ENCODE results near the gene ANKFY1.

ANKFY1 gene

GRCh38 chr17:4173781-4174180 is 90.0 kb downstream of the ANKFY1 start:
- no peaks in the 10 kb centered on the region for H3K27me3 ChIP-seq (ENCODE audit: control insufficient read depth in 5 of 5, insufficient read depth in 4 of 5, low read length in 5 of 5)
- H3K9me3 ChIP-seq (ENCODE audit: control insufficient read depth in 5 of 5, low read length in 5 of 5): no peaks in the 10 kb centered on the region
- H3K9ac ChIP-seq (ENCODE audit: low read length in 5 of 5): no peak overlapping the region
- no peaks in the 10 kb centered on the region for H3K4me1 ChIP-seq (ENCODE audit: control insufficient read depth in 5 of 5, insufficient read depth in 5 of 5, low read length in 5 of 5)
- no peak overlapping the region for H3K27ac ChIP-seq (ENCODE audit: low read depth, low read length)
- no peak overlapping the region for H3K4me3 ChIP-seq (ENCODE audit: low read depth in 1 of 5, low read length in 5 of 5)
- H3K36me3 ChIP-seq (ENCODE audit: control insufficient read depth in 5 of 5, insufficient read depth in 5 of 5, low read length in 5 of 5): peaks cover 0 to 97% (median 96%) of the 10 kb centered on the region in 5 donors

DNA sequence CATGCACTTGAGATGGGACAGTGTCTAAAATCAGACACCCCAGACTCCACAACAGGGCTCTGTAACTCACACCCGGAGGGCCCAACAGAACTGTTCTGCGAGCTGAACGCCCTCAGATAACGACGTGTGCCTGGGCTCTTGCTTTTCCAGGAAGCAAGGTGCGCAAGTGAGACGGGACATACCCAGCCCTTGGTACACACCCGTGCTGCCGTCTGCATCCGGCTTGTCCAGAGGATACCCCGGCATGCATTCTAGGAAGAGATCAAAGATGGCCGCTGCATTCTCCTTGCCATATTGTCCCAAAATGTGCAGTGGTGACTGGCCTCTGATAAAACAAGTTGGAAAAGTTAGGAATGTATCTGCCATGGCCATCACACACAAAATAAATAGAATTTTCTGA is 91.4 kb downstream of the ANKFY1 start:
- H3K27ac ChIP-seq (ENCODE audit: low read depth, low read length): no peak overlapping the region
- H3K4me3 ChIP-seq (ENCODE audit: low read depth in 1 of 5, low read length in 5 of 5): no peak overlapping the region
- H3K27me3 ChIP-seq (ENCODE audit: control insufficient read depth in 5 of 5, insufficient read depth in 4 of 5, low read length in 5 of 5): no peaks in the 10 kb centered on the region
- peaks cover 0 to 96% (median 94%) of the 10 kb centered on the region in 5 donors for H3K36me3 ChIP-seq (ENCODE audit: control insufficient read depth in 5 of 5, insufficient read depth in 5 of 5, low read length in 5 of 5)
- H3K9me3 ChIP-seq (ENCODE audit: control insufficient read depth in 5 of 5, low read length in 5 of 5): no peaks in the 10 kb centered on the region
- no peaks in the 10 kb centered on the region for H3K4me1 ChIP-seq (ENCODE audit: control insufficient read depth in 5 of 5, insufficient read depth in 5 of 5, low read length in 5 of 5)
- no peak overlapping the region for H3K9ac ChIP-seq (ENCODE audit: low read length in 5 of 5)

DNA sequence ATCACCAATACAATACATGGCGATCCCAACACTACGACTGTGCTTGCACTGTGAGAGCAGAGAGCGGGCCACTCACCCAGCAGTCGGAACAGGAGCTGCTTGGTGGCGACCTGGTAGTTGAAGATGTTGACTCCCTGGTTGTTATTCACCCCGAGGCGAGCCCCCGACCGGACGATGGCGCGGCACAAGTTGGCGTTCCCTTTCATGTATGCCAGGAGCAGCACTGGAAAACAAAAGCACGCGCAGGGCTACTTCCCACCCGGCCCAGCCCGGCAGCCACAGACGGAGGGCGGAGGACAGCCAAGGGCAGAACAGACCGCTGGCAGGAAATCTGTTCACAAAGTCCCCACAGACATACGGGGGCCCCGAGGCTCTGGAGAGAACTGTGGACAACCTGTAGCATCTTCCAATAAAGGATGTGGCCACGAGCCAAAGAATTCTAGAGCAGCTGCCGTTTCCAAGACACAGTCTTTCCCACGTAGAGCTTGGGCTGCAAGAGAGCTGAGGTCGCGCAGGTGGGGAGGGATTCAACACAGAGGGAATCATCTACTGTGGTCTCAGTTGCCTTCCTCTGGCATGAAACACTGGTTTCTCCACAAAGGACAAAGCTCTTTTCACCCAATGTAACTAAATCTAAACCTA is 93.0 kb downstream of the ANKFY1 start:
- no peaks in the 10 kb centered on the region for H3K4me1 ChIP-seq (ENCODE audit: control insufficient read depth in 5 of 5, insufficient read depth in 5 of 5, low read length in 5 of 5)
- H3K27ac ChIP-seq (ENCODE audit: low read depth, low read length): no peak overlapping the region
- H3K36me3 ChIP-seq (ENCODE audit: control insufficient read depth in 5 of 5, insufficient read depth in 5 of 5, low read length in 5 of 5): peaks cover 0 to 96% (median 91%) of the 10 kb centered on the region in 5 donors
- H3K4me3 ChIP-seq (ENCODE audit: low read depth in 1 of 5, low read length in 5 of 5): no peak overlapping the region
- H3K9me3 ChIP-seq (ENCODE audit: control insufficient read depth in 5 of 5, low read length in 5 of 5): no peaks in the 10 kb centered on the region
- H3K9ac ChIP-seq (ENCODE audit: low read length in 5 of 5): no peak overlapping the region
- no peaks in the 10 kb centered on the region for H3K27me3 ChIP-seq (ENCODE audit: control insufficient read depth in 5 of 5, insufficient read depth in 4 of 5, low read length in 5 of 5)

- no peaks in the 10 kb centered on the region for H3K27me3 ChIP-seq (ENCODE audit: control insufficient read depth in 5 of 5, insufficient read depth in 4 of 5, low read length in 5 of 5)
- no peak overlapping the region for H3K4me3 ChIP-seq (ENCODE audit: low read depth in 1 of 5, low read length in 5 of 5)
- no peaks in the 10 kb centered on the region for H3K9me3 ChIP-seq (ENCODE audit: control insufficient read depth in 5 of 5, low read length in 5 of 5)
- peaks cover 0 to 93% (median 80%) of the 10 kb centered on the region in 5 donors for H3K36me3 ChIP-seq (ENCODE audit: control insufficient read depth in 5 of 5, insufficient read depth in 5 of 5, low read length in 5 of 5)
- H3K4me1 ChIP-seq (ENCODE audit: control insufficient read depth in 5 of 5, insufficient read depth in 5 of 5, low read length in 5 of 5): peaks cover 0 to 17% (median 9%) of the 10 kb centered on the region in 5 donors
- no peak overlapping the region for H3K27ac ChIP-seq (ENCODE audit: low read depth, low read length)
- H3K9ac ChIP-seq (ENCODE audit: low read length in 5 of 5): no peak overlapping the region
Measured at GRCh38 chr17:4167786-4168185, 96.0 kb downstream of the ANKFY1 start.

DNA sequence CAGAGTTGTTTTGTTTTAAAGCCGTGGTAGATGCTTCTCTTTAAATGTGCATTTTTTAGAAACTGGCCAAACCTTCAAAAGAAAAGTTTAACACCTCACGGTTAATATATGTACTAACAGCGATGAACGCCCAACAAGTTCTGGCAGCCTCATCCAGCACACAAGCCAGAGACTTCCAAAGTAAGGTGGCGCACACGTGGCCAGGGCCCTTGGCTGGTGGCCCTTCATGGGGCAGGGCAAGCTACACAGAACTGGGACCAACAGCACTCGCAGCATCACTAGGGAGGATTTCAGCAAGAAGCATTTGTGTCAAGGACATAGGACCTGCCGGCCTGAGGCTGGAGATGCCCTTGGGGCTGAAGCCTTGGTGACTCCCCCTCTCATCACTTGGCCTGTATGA is 97.4 kb downstream of the ANKFY1 start:
- Histone ChIP-seq H3K4me3 (ENCODE audit: low read depth in 1 of 5, low read length in 5 of 5) (no peak overlapping the region), H3K9ac (ENCODE audit: low read length in 5 of 5) (no peak overlapping the region)

GRCh38 chr17:4165301-4166010 is 98.3 kb downstream of the ANKFY1 start:
- H3K36me3 ChIP-seq (ENCODE audit: control insufficient read depth in 5 of 5, insufficient read depth in 5 of 5, low read length in 5 of 5): peaks cover 0 to 81% (median 62%) of the 10 kb centered on the region in 5 donors
- peaks cover 0 to 26% (median 9%) of the 10 kb centered on the region in 5 donors for H3K4me1 ChIP-seq (ENCODE audit: control insufficient read depth in 5 of 5, insufficient read depth in 5 of 5, low read length in 5 of 5)

More for the DNA sequence above, 97.4 kb downstream of the ANKFY1 start:
- Histone ChIP-seq H3K27ac (ENCODE audit: low read depth, low read length) (no peak overlapping the region), H3K36me3 (ENCODE audit: control insufficient read depth in 5 of 5, insufficient read depth in 5 of 5, low read length in 5 of 5) (peaks cover 0 to 85% (median 70%) of the 10 kb centered on the region in 5 donors), H3K27me3 (ENCODE audit: control insufficient read depth in 5 of 5, insufficient read depth in 4 of 5, low read length in 5 of 5) (no peaks in the 10 kb centered on the region), H3K9me3 (ENCODE audit: control insufficient read depth in 5 of 5, low read length in 5 of 5) (no peaks in the 10 kb centered on the region), H3K4me1 (ENCODE audit: control insufficient read depth in 5 of 5, insufficient read depth in 5 of 5, low read length in 5 of 5) (peaks cover 0 to 25% (median 9%) of the 10 kb centered on the region in 5 donors)

DNA sequence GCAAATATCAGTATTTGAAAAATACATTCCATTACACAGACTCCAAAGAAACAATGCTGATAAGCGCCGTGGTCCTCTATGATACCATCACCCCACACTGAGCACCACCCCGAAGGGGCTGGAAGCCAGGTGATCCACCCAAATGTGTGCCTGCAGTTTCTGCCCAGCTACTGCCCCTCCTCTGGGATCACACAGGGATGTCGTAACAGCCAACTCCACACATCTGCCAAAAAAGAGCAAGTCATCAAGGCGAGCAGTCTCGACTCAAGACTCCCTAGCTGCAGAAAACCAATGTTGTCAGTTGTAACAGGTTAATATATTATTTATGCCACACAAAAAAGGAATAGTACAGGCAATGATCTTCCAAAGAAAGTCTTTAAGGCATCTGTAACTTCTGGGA is 99.8 kb downstream of the ANKFY1 start:
- Histone ChIP-seq H3K27me3 (ENCODE audit: control insufficient read depth in 5 of 5, insufficient read depth in 4 of 5, low read length in 5 of 5) (no peaks in the 10 kb centered on the region), H3K9ac (ENCODE audit: low read length in 5 of 5) (no peak overlapping the region), H3K4me1 (ENCODE audit: control insufficient read depth in 5 of 5, insufficient read depth in 5 of 5, low read length in 5 of 5) (peaks cover 0 to 26% (median 9%) of the 10 kb centered on the region in 5 donors), H3K27ac (ENCODE audit: low read depth, low read length) (no peak overlapping the region), H3K4me3 (ENCODE audit: low read depth in 1 of 5, low read length in 5 of 5) (no peak overlapping the region), H3K36me3 (ENCODE audit: control insufficient read depth in 5 of 5, insufficient read depth in 5 of 5, low read length in 5 of 5) (peaks cover 0 to 81% (median 53%) of the 10 kb centered on the region in 5 donors), H3K9me3 (ENCODE audit: control insufficient read depth in 5 of 5, low read length in 5 of 5) (no peaks in the 10 kb centered on the region)

More at GRCh38 chr17:4165301-4166010, 98.3 kb downstream of the ANKFY1 start:
- Histone ChIP-seq H3K9me3 (ENCODE audit: control insufficient read depth in 5 of 5, low read length in 5 of 5) (no peaks in the 10 kb centered on the region), H3K4me3 (ENCODE audit: low read depth in 1 of 5, low read length in 5 of 5) (no peak overlapping the region), H3K27me3 (ENCODE audit: control insufficient read depth in 5 of 5, insufficient read depth in 4 of 5, low read length in 5 of 5) (no peaks in the 10 kb centered on the region), H3K9ac (ENCODE audit: low read length in 5 of 5) (no peak overlapping the region), H3K27ac (ENCODE audit: low read depth, low read length) (no peak overlapping the region)

DNA sequence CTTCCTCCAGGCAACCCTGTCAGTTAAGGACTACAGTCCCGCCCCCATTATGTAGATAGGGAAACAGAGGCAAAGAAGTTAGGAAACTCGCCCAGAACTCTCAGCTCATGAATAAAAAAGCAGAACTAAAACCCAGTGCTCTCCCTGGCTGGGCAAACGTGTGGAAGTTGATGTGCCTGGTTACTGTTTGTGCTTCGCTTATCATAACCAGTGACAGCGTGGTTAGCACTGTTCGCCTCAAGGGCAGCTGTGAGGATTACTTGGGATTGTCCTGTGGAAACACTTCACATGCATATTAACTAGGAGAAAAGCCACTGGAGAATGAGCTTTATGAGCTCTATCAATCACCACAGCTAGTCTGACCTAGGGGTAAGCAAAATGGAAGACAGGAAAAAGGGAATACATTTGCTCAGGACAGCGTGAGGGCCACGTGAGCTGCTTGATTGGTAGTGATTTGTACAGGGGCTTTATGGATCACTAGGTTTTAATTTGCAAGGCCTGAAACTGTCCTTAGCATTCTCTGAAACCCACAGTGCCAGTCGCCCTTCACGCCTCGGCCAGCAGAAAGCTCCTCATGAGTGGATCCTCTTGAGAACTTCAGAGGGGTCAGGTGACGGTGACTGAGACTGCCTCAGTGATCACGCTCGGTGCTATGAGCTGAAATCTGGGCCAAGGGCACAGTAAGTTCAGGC is 100.9 kb downstream of the ANKFY1 start:
- H3K4me3 ChIP-seq (ENCODE audit: low read depth in 1 of 5, low read length in 5 of 5): no peak overlapping the region
- no peak overlapping the region for H3K9ac ChIP-seq (ENCODE audit: low read length in 5 of 5)
- H3K4me1 ChIP-seq (ENCODE audit: control insufficient read depth in 5 of 5, insufficient read depth in 5 of 5, low read length in 5 of 5): peaks cover 0 to 26% (median 9%) of the 10 kb centered on the region in 5 donors
- H3K36me3 ChIP-seq (ENCODE audit: control insufficient read depth in 5 of 5, insufficient read depth in 5 of 5, low read length in 5 of 5): peaks cover 0 to 82% (median 51%) of the 10 kb centered on the region in 5 donors
- no peaks in the 10 kb centered on the region for H3K9me3 ChIP-seq (ENCODE audit: control insufficient read depth in 5 of 5, low read length in 5 of 5)
- peak overlapping the region; percentile 40 for H3K27ac ChIP-seq (ENCODE audit: low read depth, low read length)
- H3K27me3 ChIP-seq (ENCODE audit: control insufficient read depth in 5 of 5, insufficient read depth in 4 of 5, low read length in 5 of 5): no peaks in the 10 kb centered on the region

- Histone ChIP-seq H3K9ac (ENCODE audit: low read length in 5 of 5) (no peak overlapping the region), H3K27me3 (ENCODE audit: control insufficient read depth in 5 of 5, insufficient read depth in 4 of 5, low read length in 5 of 5) (no peaks in the 10 kb centered on the region), H3K9me3 (ENCODE audit: control insufficient read depth in 5 of 5, low read length in 5 of 5) (no peaks in the 10 kb centered on the region), H3K4me1 (ENCODE audit: control insufficient read depth in 5 of 5, insufficient read depth in 5 of 5, low read length in 5 of 5) (peaks cover 0 to 26% (median 9%) of the 10 kb centered on the region in 5 donors), H3K27ac (ENCODE audit: low read depth, low read length) (no peak overlapping the region), H3K36me3 (ENCODE audit: control insufficient read depth in 5 of 5, insufficient read depth in 5 of 5, low read length in 5 of 5) (peaks cover under 1 to 82% (median 51%) of the 10 kb centered on the region in 5 donors), H3K4me3 (ENCODE audit: low read depth in 1 of 5, low read length in 5 of 5) (no peak overlapping the region)
Measured at GRCh38 chr17:4162321-4162720, 101.5 kb downstream of the ANKFY1 start.

GRCh38 chr17:4161967-4162305 is 101.8 kb downstream of the ANKFY1 start:
- Histone ChIP-seq H3K27ac (ENCODE audit: low read depth, low read length) (no peak overlapping the region), H3K9ac (ENCODE audit: low read length in 5 of 5) (no peak overlapping the region)

More at GRCh38 chr17:4161967-4162305, 101.8 kb downstream of the ANKFY1 start:
- Histone ChIP-seq H3K4me3 (ENCODE audit: low read depth in 1 of 5, low read length in 5 of 5) (no peak overlapping the region), H3K27me3 (ENCODE audit: control insufficient read depth in 5 of 5, insufficient read depth in 4 of 5, low read length in 5 of 5) (no peaks in the 10 kb centered on the region), H3K9me3 (ENCODE audit: control insufficient read depth in 5 of 5, low read length in 5 of 5) (no peaks in the 10 kb centered on the region), H3K4me1 (ENCODE audit: control insufficient read depth in 5 of 5, insufficient read depth in 5 of 5, low read length in 5 of 5) (peaks cover 0 to 26% (median 9%) of the 10 kb centered on the region in 5 donors), H3K36me3 (ENCODE audit: control insufficient read depth in 5 of 5, insufficient read depth in 5 of 5, low read length in 5 of 5) (peaks cover 2 to 82% (median 51%) of the 10 kb centered on the region in 5 donors)

Data from subcutaneous abdominal adipose tissue (tissue), 5 donors.